Heart right ventricle (tissue), 16 donors: Measurements from ENCODE around the gene ATXN1. TPM values are rescaled to one million over a fixed set of nuclear protein-coding genes. Genes with fewer than 3 reads are reported as not detected.

Experiments used
- ATAC-seq, 8 donors: fragments of 200-7000 bp; cut with Tn5 transposase; one replicate each; pipeline ENCODE4 v1.9.1; 2020; ENCODE audit warnings: mild to moderate bottlenecking in 8 of 8, moderate library complexity in 8 of 8, moderate number of reproducible peaks in 1 of 8
- DNase-seq, 2 donors: peaks; one replicate each; pipeline ENCODE4 v3.0.0-alpha.2; 2020
- H3K27ac ChIP-seq, 10 donors: fragments of 200-600 bp; sonication (generic) in 2 of 10; one replicate each; pipeline versions ENCODE4 v1.5.0 to v1.8.0; 2020 to 2022; ENCODE audit warnings: mild to moderate bottlenecking in 3 of 10
- H3K27me3 ChIP-seq, 7 donors: fragments of 200-600 bp; one replicate each; pipeline ENCODE4 v1.8.0; 2021 to 2022; ENCODE audit warnings: mild to moderate bottlenecking in 2 of 7
- H3K36me3 ChIP-seq, 9 donors: fragments of 200-600 bp; sonication (generic) in 1 of 9; one replicate each; pipeline versions ENCODE4 v1.5.0 to v1.8.0; 2020 to 2022; ENCODE audit warnings: mild to moderate bottlenecking in 2 of 9
- H3K4me1 ChIP-seq, 9 donors: fragments of 200-600 bp; sonication (generic) in 1 of 9; one replicate each; pipeline versions ENCODE4 v1.5.0 to v1.8.0; 2020 to 2022; ENCODE audit warnings: mild to moderate bottlenecking in 4 of 9
- H3K4me3 ChIP-seq, 10 donors: fragments of 200-600 bp; sonication (generic) in 2 of 10; one replicate each; pipeline versions ENCODE4 v1.5.0 to v1.8.0; 2020 to 2022; ENCODE audit warnings: mild to moderate bottlenecking in 7 of 10, moderate library complexity in 2 of 10
- H3K9me3 ChIP-seq, 11 donors: fragments of 200-600 bp in 10 of 11; sonication (generic) in 2 of 11; one replicate each; pipeline versions ENCODE4 v1.5.0 to v1.8.0; 2013 to 2022; ENCODE audit warnings: mild to moderate bottlenecking in 2 of 11, control low read depth in 1 of 11, moderate library complexity in 1 of 11
- WGBS, 2 donors: extraction: QIAGEN DNeasy Blood & Tissue Kit; methylation state at CpG; one replicate each; pipeline ENCODE4 v1.1.7; 2013; ENCODE audit warnings: inconsistent platforms in 1 of 2; 5-methylcytosine and 5-hydroxymethylcytosine counted together
- intact Hi-C, 10 donors: fragments of 100-400 bp; cut with DNase I; formaldehyde crosslinking; loops; one replicate each; pipeline versions ENCODE4 v1.11.1 to v1.14.2; 2022
- polyA plus RNA-seq, 2 donors: library from polyadenylated mRNA; stranded (reverse); fragments of 200-250 nt; gene quantifications; one replicate each; pipeline ENCODE4 v1.2.3, GENCODE V29; 2013
- total RNA-seq, 10 donors: library from RNA; stranded (reverse); fragmentation: NEBNext Ultra II Directional in 3 of 10; extraction: Animal tissue kit (Norgen Biotek cat#: 25700) in 3 of 10; gene quantifications; one replicate each; pipeline versions ENCODE4 v1.2.1 to v1.2.4, GENCODE V29; 2021 to 2023
- TF ChIP-seq, protein P1 (sequence below), 9 donors: fragments of 200-600 bp; sonication (generic) in 2 of 9; IDR thresholded peaks; one replicate each; pipeline versions ENCODE4 v1.5.0 to v1.8.0; 2021 to 2022; ENCODE audit warnings: antibody characterized with exemption in 9 of 9, mild to moderate bottlenecking in 5 of 9, moderate library complexity in 1 of 9
- donor health status: Arrhythmogenic right ventricular cardiomyopathy.
- donor health status: ischemic (EF 13 %, LVEDD 7.1; RV severe dilation, severe dysfunction).
- donor health status: healthy with polysubstance abuse.
- donor health status: DM: no; HTN: yes; CAD: no.
- donor health status: DM: no; HTN: no; CAD: no.
- donor health status: ischemic (EF 25% LVEDD 6.9; RV normal size, moderate dysfunction).
- donor health status: ischemic (EF 25% LVEDD 5.7; RV mildly dilated, moderate dysfunction).
- donor health status: healthy.
- donor health status: DM: yes; HTN: yes; CAD: no.
- donor health status: Ischemic cardiomyopathy.
- donor health status: ischemic (EF 35%, LVEDD 5.7; RV mildly dilated, moderate dysfunction).
- donor health status: nonischemic (EF 11% LVEDD 7.7; RV severe dilation, severe dysfunction).
- donor health status: DM: yes; HTN: yes; CAD: no.
- donor health status: PGD.
- donor health status: ischemic (EF 29% LVEDD 5.4; RV normal size, mild dysfunction).
- donor health status: nonischemic (EF 23%, LVEDD 6.1; RV moderate dilation, normal function).

The ATXN1 gene
- total and polyA plus RNA-seq, 12 donors = 4.1 to 46.5 (median 40.3) TPM

DNA sequence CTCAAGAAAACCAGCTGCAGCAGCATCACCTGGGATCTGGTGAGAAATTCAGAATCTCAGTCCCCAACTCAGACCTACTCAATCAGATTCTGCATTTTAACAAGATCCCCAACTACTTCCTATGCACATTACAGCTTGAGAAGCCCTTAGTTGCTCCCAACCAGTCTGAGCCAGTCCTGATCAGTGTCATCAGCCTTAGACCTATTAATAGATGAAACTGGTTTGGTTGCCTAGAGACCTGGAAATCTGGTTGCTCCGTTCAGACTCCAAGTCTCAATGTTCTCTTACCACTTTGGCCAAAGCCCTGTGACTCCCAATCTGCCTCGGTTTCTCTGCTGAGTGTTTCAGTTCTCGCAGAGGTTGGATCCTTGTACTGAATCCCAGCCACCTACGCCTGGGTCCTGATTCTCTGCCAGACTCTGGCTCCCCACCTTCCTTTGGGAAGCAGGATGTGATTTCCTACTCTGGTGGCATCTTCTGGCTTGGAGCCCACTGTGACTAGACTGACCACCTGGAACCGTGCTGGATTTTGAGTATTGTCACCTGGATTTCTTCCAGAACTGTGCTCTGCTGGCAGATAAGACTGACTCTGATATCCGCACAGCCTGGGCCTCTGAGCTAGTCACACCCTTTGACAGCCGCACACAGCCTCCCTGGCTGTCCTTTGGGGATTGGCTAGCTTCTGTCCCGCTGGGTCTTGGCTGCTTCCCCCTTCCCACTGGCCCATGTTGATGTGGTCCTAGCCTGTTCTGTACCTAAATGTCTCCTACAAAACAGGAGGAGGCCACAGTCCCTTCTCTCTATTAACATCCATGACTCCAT, 20.3 kb upstream of the ATXN1 start:
- DNase-seq (peak in 1 of 2 donors; percentile 54), ATAC-seq (peak; percentile 92 to 97 (median 94))
- Histone ChIP-seq H3K4me3 (no peak overlapping the region), H3K9me3 (peaks cover 0 to 4% (median 0%) of the 10 kb centered on the region in 11 donors), H3K27ac (peak overlapping the region; percentile 8 to 85 (median 60)), H3K36me3 (no peaks in the 10 kb centered on the region), H3K4me1 (peaks cover 0 to 20% (median 8%) of the 10 kb centered on the region in 9 donors), H3K27me3 (no peaks in the 10 kb centered on the region)
- TF ChIP-seq, protein P1, sequence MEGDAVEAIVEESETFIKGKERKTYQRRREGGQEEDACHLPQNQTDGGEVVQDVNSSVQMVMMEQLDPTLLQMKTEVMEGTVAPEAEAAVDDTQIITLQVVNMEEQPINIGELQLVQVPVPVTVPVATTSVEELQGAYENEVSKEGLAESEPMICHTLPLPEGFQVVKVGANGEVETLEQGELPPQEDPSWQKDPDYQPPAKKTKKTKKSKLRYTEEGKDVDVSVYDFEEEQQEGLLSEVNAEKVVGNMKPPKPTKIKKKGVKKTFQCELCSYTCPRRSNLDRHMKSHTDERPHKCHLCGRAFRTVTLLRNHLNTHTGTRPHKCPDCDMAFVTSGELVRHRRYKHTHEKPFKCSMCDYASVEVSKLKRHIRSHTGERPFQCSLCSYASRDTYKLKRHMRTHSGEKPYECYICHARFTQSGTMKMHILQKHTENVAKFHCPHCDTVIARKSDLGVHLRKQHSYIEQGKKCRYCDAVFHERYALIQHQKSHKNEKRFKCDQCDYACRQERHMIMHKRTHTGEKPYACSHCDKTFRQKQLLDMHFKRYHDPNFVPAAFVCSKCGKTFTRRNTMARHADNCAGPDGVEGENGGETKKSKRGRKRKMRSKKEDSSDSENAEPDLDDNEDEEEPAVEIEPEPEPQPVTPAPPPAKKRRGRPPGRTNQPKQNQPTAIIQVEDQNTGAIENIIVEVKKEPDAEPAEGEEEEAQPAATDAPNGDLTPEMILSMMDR (IDR thresholded peaks at IDR 0.05) = no peak
- intact Hi-C loops = no loop called here
- WGBS, 2 donors = 36 to 42% methylated on average over 8 of the region's 8 CpGs

DNA sequence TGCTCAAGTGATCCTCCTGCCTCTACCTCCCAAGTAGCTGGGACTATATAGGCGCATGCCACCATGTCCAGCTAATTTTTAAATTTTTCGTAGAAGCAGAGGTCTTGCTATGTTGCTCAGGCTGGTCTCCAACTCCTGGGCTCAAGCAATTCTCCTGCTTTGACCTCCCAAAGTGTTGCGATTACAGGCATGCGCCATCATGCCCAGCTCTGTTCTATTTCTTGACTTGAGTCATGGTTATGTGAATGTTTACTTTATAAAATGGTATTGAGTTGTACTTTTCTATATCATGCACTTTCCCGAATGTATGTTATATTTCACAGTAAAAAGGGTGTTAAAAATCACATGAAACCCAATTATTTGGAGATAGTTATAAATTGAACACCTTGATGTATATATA, 17.3 kb upstream of the ATXN1 start:
- H3K27me3 ChIP-seq = no peaks in the 10 kb centered on the region
- intact Hi-C loops = loop anchor here in 4 of 10 donors (5.0 to 10.0 kb wide), 3 partner anchors 184 to 306 kb away; no protein-coding TSS in a partner anchor
- 96 to 98% methylated on average over 5 of the region's 5 CpGs for WGBS, 2 donors

DNA sequence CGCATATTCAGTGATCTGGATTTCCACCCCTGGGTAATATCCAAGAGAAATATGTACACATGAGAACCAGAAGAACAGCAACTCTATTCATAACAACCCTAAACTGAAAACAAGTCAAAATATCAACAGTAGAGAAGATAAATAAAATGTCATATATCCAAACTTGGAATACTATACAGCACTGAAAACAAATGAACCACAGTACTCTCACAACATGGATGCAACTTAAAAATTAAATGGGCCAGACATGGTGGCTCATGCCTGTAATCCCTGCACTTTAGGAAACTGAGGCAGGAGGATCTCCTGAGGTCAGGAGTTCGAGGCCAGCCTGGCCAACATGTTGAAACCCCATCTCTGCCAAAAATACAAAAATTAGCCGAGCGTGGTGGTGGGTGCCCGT, 16.5 kb upstream of the ATXN1 start:
- 97% methylated on average over 5 of the region's 5 CpGs for WGBS, 2 donors
- Histone ChIP-seq H3K36me3 (no peaks in the 10 kb centered on the region), H3K4me3 (no peak overlapping the region), H3K27ac (no peak overlapping the region), H3K9me3 (peaks cover 0 to 4% (median 0%) of the 10 kb centered on the region in 11 donors), H3K27me3 (no peaks in the 10 kb centered on the region), H3K4me1 (peaks cover 0 to 24% (median 8%) of the 10 kb centered on the region in 9 donors)
- intact Hi-C loops = loop anchor here in 4 of 10 donors (5.0 to 10.0 kb wide), 3 partner anchors 185 to 307 kb away; no protein-coding TSS in a partner anchor
- TF ChIP-seq, protein P1 (IDR thresholded peaks at IDR 0.05) = no peak
- no peak for DNase-seq
- no peak for ATAC-seq

More for the DNA sequence above, 17.3 kb upstream of the ATXN1 start:
- peaks cover 0 to 4% (median 0%) of the 10 kb centered on the region in 11 donors for H3K9me3 ChIP-seq
- no peak overlapping the region for H3K4me3 ChIP-seq
- DNase-seq (no peak), ATAC-seq (no peak)
- TF ChIP-seq, protein P1 (IDR thresholded peaks at IDR 0.05) = no peak
- H3K4me1 ChIP-seq = peaks cover 0 to 24% (median 8%) of the 10 kb centered on the region in 9 donors
- no peaks in the 10 kb centered on the region for H3K36me3 ChIP-seq
- H3K27ac ChIP-seq = no peak overlapping the region

DNA sequence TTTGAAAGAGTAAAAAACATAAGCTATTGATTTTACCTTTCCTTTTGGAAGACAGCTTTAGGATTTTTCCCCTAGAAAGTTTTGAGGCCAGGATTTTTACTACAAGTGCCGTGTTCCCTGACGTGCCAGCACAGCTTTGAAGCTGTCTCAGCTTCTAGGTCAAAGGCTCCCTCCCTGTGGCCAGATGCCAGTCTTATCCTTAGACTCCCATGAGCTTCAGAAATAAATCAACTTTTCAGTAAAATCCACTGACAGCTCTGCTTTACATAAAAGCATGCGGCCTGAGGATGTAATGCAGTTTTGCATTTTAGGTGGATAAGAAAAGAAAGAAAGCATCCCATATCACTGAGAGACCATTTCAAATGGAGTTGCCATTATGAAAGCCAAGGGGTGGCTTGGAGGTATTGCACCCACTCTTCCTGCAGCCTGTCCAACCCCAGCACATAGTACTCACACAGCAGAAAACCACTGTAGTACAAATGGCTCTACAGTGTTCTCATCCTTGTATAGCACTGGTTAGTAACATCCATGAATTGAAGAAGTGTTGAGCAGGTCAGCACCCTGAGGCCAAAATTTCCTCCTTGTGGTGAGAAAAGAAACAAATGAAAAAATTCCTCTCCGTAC, 15.2 kb upstream of the ATXN1 start:
- Histone ChIP-seq H3K27ac (no peak overlapping the region), H3K4me3 (no peak overlapping the region), H3K36me3 (no peaks in the 10 kb centered on the region), H3K27me3 (no peaks in the 10 kb centered on the region), H3K4me1 (peaks cover 0 to 15% (median 4%) of the 10 kb centered on the region in 9 donors), H3K9me3 (peaks cover 0 to 4% (median 0%) of the 10 kb centered on the region in 11 donors)
- 65 to 66% methylated on average over 4 of the region's 4 CpGs for WGBS, 2 donors
- intact Hi-C loops = loop anchor here in 4 of 10 donors (5.0 to 10.0 kb wide), 3 partner anchors 186 to 308 kb away; no protein-coding TSS in a partner anchor
- DNase-seq (no peak), ATAC-seq (no peak)
- TF ChIP-seq, protein P1 (IDR thresholded peaks at IDR 0.05) = no peak
